Lung microvascular endothelial cell (primary cell): Measurements from ENCODE around the gene FITM1. TPM values are rescaled to one million over a fixed set of nuclear protein-coding genes. Genes with fewer than 3 reads are reported as not detected.

Source experiments
- total RNA-seq: library from RNA; depleted of rRNA; stranded (reverse); fragments of >200 nt; gene quantifications from 2 replicates; pipeline ENCODE4 v1.2.1, GENCODE V29; 2014

Gene FITM1
- total RNA-seq, 1 donor from 2014 or later = 0.20 TPM

Other genes starting within 250 kb of the FITM1 start
- 42.7 and 43.4 TPM in 2 replicates for gene DHRS4, start 176.9 kb upstream of the FITM1 start, total RNA-seq
- gene DHRS4L2, start 141.7 kb upstream of the FITM1 start, total RNA-seq = 9.4 and 9.5 TPM in 2 replicates
- gene CARMIL3, start 78.7 kb upstream of the FITM1 start, total RNA-seq = under 0.01 TPM in 1 of 2 replicates, not detected in the other
- not detected in 2 replicates for gene CPNE6, start 59.1 kb upstream of the FITM1 start, total RNA-seq
- gene PCK2, start 36.3 kb upstream of the FITM1 start, total RNA-seq = 7.6 and 9.7 TPM in 2 replicates
- 59.9 and 77.8 TPM in 2 replicates for gene DCAF11, start 15.9 kb upstream of the FITM1 start, total RNA-seq
- gene NRL, start 15.7 kb upstream of the FITM1 start, total RNA-seq = 1.1 and 1.6 TPM in 2 replicates
- 114 TPM in 2 replicates for gene PSME1, start 5.5 kb downstream of the FITM1 start, total RNA-seq
- 13.9 and 20.4 TPM in 2 replicates for gene EMC9, start 10.9 kb downstream of the FITM1 start, total RNA-seq
- 114 and 139 TPM in 2 replicates for gene PSME2, start 16.0 kb downstream of the FITM1 start, total RNA-seq
- 21.1 and 23.2 TPM in 2 replicates for gene RNF31, start 16.8 kb downstream of the FITM1 start, total RNA-seq
- gene IRF9, start 30.6 kb downstream of the FITM1 start, total RNA-seq = 41.6 and 42.9 TPM in 2 replicates
- 1.1 and 1.2 TPM in 2 replicates for gene REC8, start 41.4 kb downstream of the FITM1 start, total RNA-seq
- 24.4 and 25.7 TPM in 2 replicates for gene IPO4, start 58.2 kb downstream of the FITM1 start, total RNA-seq
- gene TM9SF1, start 64.8 kb downstream of the FITM1 start, total RNA-seq = 30.5 and 46.2 TPM in 2 replicates
- not detected in 2 replicates for gene TSSK4, start 75.0 kb downstream of the FITM1 start, total RNA-seq
- 12.2 and 16.3 TPM in 2 replicates for gene CHMP4A, start 82.8 kb downstream of the FITM1 start, total RNA-seq
- 8.3 and 13.7 TPM in 2 replicates for gene MDP1, start 85.4 kb downstream of the FITM1 start, total RNA-seq
- gene NEDD8, start 101.7 kb downstream of the FITM1 start, total RNA-seq = 193 and 210 TPM in 2 replicates
- gene GMPR2, start 102.3 kb downstream of the FITM1 start, total RNA-seq = 87.6 and 109 TPM in 2 replicates
- 34.9 and 63.5 TPM in 2 replicates for gene TINF2, start 112.0 kb downstream of the FITM1 start, total RNA-seq
- gene TGM1, start 132.5 kb downstream of the FITM1 start, total RNA-seq = under 0.01 and 0.20 TPM in 2 replicates
- 11.8 and 17.3 TPM in 2 replicates for gene RABGGTA, start 140.9 kb downstream of the FITM1 start, total RNA-seq
- 6.3 and 8.7 TPM in 2 replicates for gene DHRS1, start 169.1 kb downstream of the FITM1 start, total RNA-seq
- 15.7 and 20.4 TPM in 2 replicates for gene NOP9, start 169.2 kb downstream of the FITM1 start, total RNA-seq
- gene CIDEB, start 177.3 kb downstream of the FITM1 start, total RNA-seq = 1.3 and 2.6 TPM in 2 replicates
- gene LTB4R2, start 179.5 kb downstream of the FITM1 start, total RNA-seq = 2.0 and 2.8 TPM in 2 replicates
- 2.0 and 2.2 TPM in 2 replicates for gene LTB4R, start 180.8 kb downstream of the FITM1 start, total RNA-seq
- 34.9 and 60.1 TPM in 2 replicates for gene ADCY4, start 204.4 kb downstream of the FITM1 start, total RNA-seq
- gene RIPK3, start 209.3 kb downstream of the FITM1 start, total RNA-seq = 0.60 and 0.65 TPM in 2 replicates
- 0.60 and 0.87 TPM in 2 replicates for gene NFATC4, start 237.5 kb downstream of the FITM1 start, total RNA-seq